ENCODE data around the gene RNU6-1.

The RNU6-1 gene

DNA sequence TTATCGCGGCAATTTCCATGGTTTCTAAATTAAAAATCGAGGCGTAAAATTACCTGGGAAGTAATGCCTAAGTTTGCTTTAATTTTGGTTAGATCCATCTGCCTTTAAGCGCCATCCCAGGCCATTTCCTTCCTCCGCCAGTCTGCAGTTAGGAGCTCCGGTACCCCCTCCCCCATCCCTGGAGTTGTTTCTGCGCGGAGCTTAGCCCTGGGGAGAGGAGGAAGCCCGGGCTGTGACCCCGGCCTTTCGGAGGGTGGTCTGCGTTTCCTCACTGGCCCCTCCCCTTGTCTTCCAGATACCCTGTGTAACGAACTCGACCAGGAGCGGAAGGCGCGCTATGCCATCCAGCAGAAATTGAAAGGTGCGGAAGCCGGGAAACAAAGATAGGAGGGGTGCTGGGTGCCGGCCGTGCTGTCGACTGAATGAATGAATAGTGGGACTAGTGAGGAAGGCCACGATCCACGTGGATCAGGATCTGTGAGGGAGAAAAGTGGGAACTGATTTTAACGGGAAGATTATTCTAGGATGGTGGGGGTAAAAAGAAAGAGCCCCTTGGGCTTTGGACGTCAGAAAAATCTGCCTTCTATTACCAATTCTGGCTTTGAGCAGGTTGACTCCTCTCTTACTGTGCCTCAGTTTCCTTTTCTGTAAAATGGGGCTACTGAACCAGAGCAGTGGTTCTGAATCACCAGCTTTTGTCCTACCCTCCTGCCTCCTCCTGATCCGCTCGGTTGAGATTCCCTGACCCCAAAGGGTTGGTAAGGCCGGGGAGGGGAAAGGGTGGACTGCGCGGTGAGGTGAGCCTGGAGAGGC, 6.7 kb downstream of the RNU6-1 start:
- no peak for DNase-seq

GRCh38 chr15:67832031-67832551, 7.8 kb downstream of the RNU6-1 start:
- DNase-seq: no peak

GRCh38 chr15:67831363-67831762, 8.5 kb downstream of the RNU6-1 start:
- DNase-seq: no peak

DNA sequence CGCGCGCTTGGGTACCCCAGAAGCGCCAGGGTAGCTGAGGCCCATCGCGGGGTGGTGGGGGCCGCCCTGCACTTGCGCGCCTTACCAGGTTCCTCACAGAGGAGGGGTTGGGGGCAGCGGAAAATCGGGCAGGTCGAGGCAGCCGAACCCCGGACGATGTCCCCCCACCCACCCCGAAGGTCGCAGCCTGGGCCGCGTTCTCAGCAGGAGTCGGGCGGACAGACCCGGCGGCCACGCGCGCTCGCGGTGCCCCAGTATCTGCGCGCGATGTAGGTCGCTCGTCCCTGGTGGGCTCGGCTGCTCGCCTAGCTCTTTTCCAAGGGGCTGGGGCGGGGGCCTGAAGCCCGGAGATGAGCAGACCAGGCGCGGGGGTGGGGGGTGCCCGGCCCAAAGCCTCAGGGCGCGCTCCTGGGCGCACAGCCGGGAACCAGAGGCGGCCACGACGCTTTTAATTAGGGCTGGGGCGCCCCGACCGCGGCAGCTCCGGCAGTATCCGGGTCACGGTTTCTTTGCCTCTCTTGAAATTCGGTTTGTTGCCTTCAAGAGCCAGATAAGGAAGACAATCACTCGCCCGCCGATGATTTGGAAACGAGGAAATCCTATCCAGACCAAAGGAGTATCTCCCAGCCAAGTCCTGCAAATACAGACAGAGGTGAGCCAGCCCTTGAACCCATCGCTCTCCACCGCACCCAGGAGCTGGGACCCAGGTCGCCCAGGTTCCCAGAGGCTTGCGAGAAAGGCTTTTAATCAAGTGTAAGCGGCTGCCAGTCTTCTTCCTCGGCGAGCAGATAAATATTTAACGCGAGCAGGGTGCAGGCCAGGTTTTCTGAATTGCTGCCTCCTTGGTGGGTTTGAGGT, 10.0 kb downstream of the RNU6-1 start:
- no peak for DNase-seq

GRCh38 chr15:67828969-67829646, 10.7 kb downstream of the RNU6-1 start:
- no peak for DNase-seq

- DNase-seq: no peak
Measured at GRCh38 chr15:67828278-67828968, 11.4 kb downstream of the RNU6-1 start.

- no peak for DNase-seq
Measured at GRCh38 chr15:67827562-67828277, 12.1 kb downstream of the RNU6-1 start.

DNA sequence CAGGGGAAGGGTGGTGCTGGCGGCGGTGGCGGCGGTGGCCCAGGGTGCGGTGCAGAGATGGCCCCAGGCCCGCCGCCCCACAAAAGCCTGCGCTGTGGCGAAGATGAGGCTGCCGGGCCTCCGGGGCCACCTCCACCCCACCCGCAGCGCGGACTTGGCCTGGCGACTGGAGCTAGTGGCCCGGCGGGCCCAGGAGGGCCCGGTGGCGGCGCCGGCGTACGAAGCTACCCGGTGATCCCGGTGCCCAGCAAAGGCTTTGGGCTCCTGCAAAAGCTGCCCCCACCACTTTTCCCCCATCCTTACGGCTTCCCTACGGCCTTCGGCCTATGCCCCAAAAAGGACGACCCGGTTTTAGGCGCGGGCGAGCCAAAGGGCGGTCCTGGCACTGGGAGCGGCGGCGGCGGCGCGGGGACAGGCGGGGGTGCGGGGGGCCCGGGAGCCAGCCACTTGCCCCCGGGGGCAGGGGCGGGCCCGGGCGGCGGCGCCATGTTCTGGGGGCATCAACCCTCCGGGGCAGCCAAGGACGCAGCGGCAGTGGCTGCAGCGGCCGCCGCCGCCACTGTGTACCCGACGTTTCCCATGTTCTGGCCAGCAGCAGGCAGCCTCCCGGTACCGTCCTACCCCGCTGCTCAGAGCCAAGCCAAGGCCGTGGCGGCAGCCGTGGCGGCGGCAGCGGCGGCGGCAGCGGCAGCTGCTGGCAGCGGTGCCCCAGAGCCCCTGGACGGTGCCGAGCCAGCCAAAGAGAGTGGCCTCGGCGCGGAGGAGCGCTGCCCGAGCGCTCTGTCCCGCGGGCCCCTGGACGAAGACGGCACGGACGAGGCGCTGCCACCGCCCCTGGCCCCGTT, 12.9 kb downstream of the RNU6-1 start:
- no peak for DNase-seq

- peak in 1 of 5 experiments; percentile 42 for DNase-seq
Measured at GRCh38 chr15:67825881-67826716, 13.7 kb downstream of the RNU6-1 start.

GRCh38 chr15:67824976-67825880, 14.6 kb downstream of the RNU6-1 start, which contains the start of gene SKOR1:
SKOR1 (plus strand) TSS chr15:67825509; CDS start chr15:67825603, 94 bp downstream.
- DNase-seq: no peak

- no peak for DNase-seq
Measured at GRCh38 chr15:67824197-67824968, 15.5 kb downstream of the RNU6-1 start.

DNA sequence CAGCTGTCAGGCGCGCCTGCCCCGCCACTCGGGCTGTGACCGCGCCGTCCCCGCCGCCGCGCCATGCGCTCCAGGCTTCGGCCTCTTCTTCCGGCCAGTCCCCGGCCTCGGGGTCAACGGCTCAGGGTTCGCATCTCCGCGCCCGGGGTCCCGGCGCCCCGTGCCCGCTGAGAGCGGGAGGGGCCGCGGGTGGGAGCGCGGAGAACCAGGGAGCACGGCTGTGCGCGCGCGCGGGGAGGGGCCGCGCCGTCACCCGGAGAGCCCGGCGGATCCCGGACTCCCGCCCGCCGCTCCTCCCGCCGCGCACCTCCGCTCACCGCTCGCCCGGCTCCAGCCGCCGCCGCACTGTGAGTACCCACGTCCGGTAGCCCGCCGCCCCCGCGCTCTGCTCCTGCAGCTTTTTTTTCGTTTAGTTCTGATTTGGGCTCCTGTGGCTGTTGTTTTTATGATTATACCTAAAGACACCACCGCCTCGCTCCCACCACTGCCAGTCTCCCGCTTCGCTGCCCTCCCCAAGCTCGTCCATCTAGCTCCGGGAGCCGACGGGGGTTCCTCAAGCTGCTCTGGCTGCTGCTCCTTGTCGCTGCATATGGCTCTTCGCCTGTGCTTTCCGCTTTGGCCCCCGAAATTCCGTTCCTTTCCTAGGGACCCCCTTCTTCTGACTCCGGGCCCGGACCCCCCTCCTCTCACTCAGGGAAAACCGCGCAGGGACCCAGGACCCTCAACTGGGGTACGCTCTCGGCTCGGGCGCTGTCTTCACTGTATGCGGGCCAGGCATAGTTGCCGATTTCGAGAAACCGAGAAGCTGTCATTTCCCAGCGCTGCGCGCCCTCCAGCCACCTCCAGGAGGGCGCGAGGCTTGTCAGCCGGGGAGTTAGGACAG, 16.3 kb downstream of the RNU6-1 start:
- DNase-seq: no peak

- no peak for DNase-seq
Measured at GRCh38 chr15:67822537-67823313, 17.1 kb downstream of the RNU6-1 start.

DNA sequence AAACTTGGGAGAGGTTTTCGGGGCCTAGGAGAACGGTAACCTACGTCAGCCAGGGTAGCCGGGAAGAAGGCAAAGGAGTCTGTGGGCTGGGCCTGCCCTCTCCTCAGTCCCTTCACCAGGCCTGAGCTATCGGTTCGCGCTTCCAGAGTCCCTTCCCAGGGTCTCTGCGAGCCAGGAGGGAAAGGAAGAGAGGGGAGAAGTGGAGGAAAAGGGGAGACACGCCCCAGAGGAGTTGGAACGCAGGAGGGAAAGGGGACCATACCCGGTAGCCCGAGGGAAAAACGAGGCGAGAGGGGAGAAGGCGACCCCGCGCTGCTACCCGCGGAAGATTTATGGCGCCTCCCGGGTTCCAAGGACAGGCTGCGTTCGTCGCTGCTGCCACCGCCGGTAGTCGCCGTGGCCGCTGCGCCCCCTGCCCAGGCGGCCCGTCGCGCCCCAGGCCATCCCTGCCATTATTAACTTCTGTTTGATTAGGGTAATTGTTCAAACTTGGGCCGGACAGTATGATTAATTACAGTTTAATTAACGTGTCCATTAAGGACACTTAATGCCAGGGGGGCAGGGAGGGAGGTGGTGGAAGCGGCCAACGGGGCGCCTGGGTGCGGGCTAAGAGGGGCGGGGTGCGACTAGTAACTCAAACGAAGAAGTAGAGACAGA, 17.9 kb downstream of the RNU6-1 start:
- no peak for DNase-seq
